ENCODE measurements around the gene IDH3B.

DNA sequence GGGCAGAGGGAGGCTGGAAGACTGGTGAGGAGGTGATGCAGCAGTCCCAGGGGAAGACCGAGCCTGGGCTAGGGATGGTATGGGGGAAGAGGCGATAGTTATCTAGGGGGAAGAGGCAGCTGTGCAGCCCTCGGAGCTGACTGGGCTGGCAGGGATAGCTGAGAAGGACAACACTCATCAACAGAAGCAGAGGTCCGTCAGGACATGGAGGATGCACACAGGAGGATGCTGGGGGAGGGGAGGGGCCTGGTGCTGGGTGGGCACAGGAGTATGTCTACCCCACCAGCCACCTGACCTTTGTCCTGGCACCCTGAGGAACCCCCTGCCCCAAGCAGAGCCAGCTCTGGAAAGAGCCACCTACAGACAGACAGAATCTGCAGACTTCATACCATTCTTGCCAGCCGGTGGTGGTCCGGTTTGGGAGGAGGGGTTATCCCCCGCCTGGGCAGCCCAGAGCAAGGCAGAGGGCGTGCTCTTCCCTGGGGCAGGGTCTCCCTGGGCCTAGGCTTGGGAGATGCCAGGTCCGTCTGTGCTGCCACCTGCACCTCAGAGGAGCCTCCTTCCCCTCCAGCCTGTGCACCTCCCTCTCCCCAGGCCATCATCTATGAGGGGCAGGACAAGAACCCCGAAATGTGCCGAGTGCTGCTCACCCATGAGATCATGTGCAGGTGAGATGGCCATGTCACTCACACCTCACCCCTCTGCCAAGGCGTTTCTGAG, 43.5 kb upstream of the IDH3B start:
- TF ChIP-seq, protein P1, sequence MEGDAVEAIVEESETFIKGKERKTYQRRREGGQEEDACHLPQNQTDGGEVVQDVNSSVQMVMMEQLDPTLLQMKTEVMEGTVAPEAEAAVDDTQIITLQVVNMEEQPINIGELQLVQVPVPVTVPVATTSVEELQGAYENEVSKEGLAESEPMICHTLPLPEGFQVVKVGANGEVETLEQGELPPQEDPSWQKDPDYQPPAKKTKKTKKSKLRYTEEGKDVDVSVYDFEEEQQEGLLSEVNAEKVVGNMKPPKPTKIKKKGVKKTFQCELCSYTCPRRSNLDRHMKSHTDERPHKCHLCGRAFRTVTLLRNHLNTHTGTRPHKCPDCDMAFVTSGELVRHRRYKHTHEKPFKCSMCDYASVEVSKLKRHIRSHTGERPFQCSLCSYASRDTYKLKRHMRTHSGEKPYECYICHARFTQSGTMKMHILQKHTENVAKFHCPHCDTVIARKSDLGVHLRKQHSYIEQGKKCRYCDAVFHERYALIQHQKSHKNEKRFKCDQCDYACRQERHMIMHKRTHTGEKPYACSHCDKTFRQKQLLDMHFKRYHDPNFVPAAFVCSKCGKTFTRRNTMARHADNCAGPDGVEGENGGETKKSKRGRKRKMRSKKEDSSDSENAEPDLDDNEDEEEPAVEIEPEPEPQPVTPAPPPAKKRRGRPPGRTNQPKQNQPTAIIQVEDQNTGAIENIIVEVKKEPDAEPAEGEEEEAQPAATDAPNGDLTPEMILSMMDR (conservative IDR thresholded peaks at IDR 0.05; ENCODE audit: low read depth, low read length) = no peak
- TF ChIP-seq EZH2 (IDR thresholded peaks at IDR 0.05; ENCODE audit: low read length, unreplicated experiment) (no peak), EZH2phosphoT487 (IDR thresholded peaks at IDR 0.05; ENCODE audit: borderline replicate concordance, low read length) (no peak)

Data from PC-3 (cell line).